ENCODE data around the gene COMMD10.

COMMD10 gene

DNA sequence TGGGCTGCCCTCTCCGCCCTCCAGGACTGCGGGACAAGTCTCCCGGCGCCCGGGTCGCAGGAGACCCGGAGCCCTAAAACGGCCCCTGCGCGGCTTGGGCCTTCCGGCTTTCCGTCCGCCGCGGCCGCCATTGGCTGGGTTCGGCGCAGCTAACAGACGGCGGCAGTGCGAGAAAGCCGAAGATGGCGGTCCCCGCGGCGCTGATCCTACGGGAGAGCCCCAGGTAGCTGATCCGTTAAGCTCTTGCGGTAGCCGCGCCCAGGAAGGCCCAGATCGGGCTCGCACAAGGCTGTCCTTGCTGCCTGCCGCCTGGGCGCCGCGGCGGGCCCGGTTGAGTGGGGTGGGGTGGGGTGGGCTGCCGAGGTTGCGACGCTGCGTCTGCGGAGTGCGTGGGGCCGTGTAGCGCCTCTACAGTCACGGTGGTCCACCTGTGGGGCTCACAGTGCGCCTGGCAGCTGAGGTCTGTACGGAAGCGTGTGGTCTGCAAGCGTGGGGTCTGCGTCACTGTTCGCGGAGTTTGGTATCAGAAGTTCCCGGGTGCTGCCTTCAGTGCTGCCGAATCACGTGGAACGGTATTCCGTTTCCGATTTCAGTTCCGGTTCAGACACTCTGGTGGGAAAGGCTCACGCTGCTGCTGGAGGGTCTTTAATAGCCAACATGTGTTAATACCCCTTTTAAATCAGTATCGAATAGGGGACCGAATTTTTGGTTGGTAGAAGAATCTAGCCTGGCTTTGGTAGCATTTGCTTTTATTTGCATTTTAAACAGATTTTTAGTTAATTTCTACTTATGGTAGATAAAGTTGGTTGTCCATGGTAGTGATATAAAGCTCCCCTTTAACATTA is at the start of gene COMMD10:
Gene COMMD10, plus strand, starts transcription at position 155 of the 845 bp plus-strand sequence.
- peak within 1 kb of the TSS; percentile 96 for H3K4me3 ChIP-seq (ENCODE audit: low read depth, low read length)
- peak; percentile 89 for DNase-seq (ENCODE audit: low read depth)
- TF ChIP-seq POLR2A (IDR thresholded peaks at IDR 0.05; ENCODE audit: extremely low read depth, insufficient read length) = peak; percentile 72
- TF ChIP-seq, protein P1, sequence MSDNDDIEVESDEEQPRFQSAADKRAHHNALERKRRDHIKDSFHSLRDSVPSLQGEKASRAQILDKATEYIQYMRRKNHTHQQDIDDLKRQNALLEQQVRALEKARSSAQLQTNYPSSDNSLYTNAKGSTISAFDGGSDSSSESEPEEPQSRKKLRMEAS (IDR thresholded peaks at IDR 0.05; ENCODE audit: low read depth, low read length) = peak; percentile 97
- peak; percentile 96 for TF ChIP-seq MYC (IDR thresholded peaks at IDR 0.05; ENCODE audit: low read depth, low read length)
- TF ChIP-seq, protein P2, sequence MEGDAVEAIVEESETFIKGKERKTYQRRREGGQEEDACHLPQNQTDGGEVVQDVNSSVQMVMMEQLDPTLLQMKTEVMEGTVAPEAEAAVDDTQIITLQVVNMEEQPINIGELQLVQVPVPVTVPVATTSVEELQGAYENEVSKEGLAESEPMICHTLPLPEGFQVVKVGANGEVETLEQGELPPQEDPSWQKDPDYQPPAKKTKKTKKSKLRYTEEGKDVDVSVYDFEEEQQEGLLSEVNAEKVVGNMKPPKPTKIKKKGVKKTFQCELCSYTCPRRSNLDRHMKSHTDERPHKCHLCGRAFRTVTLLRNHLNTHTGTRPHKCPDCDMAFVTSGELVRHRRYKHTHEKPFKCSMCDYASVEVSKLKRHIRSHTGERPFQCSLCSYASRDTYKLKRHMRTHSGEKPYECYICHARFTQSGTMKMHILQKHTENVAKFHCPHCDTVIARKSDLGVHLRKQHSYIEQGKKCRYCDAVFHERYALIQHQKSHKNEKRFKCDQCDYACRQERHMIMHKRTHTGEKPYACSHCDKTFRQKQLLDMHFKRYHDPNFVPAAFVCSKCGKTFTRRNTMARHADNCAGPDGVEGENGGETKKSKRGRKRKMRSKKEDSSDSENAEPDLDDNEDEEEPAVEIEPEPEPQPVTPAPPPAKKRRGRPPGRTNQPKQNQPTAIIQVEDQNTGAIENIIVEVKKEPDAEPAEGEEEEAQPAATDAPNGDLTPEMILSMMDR (IDR thresholded peaks at IDR 0.05; ENCODE audit: low read depth, low read length) = no peak

DNA sequence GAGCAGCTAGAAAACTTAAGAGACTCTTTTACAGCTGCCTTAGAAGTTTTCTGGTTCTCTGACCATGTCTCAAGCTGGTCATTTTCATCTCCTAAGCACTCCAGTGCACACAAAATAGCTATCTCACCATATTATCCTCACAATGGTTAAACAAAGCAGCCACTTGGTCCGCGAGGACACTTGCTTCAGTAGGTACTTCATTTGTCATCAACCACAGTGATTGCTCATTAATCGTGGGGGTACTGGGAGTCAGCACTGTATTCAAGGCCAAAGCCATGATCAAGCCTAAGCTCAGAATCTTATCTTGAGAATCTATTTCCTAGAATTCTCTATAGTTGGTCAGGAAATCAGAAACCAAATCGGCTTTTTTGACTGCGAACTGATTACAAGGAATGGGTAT is 49.7 kb upstream of the COMMD10 start:
- peak; percentile 32 for DNase-seq (ENCODE audit: low read depth)
- H3K4me3 ChIP-seq (ENCODE audit: low read depth, low read length) = no peak overlapping the region
- no peak for TF ChIP-seq MYC (IDR thresholded peaks at IDR 0.05; ENCODE audit: low read depth, low read length)
- TF ChIP-seq, protein P1 (IDR thresholded peaks at IDR 0.05; ENCODE audit: low read depth, low read length) = no peak
- TF ChIP-seq POLR2A (IDR thresholded peaks at IDR 0.05; ENCODE audit: extremely low read depth, insufficient read length) = no peak
- TF ChIP-seq, protein P2 (IDR thresholded peaks at IDR 0.05; ENCODE audit: low read depth, low read length) = no peak

DNA sequence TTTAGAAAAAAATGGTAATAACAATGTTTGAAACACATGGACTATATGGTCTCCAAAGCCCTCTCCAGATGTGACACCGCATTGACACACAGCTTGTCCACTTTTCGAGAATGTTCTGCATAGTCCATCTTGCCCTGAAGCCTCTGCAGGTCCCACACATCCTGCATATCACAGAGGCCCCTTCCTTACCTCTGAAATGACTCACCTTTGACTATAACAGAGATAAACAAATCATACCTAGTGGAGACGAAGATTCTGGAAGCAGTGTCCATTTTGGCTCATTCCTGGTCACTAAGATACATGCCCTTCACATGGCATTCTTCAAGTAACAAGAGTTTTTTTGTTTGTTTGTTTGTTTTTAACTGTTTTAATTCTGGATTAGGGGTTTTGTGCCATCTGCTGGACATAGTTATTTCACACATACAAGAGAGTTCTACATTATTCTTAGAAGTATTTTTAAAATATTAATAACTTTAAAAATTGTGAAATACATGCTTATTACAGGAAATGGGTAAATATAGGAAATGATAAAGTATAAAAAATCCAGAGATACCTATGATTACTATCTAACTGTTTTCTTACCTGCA is 47.5 kb upstream of the COMMD10 start:
- no peak overlapping the region for H3K4me3 ChIP-seq (ENCODE audit: low read depth, low read length)
- TF ChIP-seq POLR2A (IDR thresholded peaks at IDR 0.05; ENCODE audit: extremely low read depth, insufficient read length) = no peak
- TF ChIP-seq, protein P2 (IDR thresholded peaks at IDR 0.05; ENCODE audit: low read depth, low read length) = peak; percentile 2
- TF ChIP-seq, protein P1 (IDR thresholded peaks at IDR 0.05; ENCODE audit: low read depth, low read length) = no peak
- DNase-seq (ENCODE audit: low read depth) = no peak

DNA sequence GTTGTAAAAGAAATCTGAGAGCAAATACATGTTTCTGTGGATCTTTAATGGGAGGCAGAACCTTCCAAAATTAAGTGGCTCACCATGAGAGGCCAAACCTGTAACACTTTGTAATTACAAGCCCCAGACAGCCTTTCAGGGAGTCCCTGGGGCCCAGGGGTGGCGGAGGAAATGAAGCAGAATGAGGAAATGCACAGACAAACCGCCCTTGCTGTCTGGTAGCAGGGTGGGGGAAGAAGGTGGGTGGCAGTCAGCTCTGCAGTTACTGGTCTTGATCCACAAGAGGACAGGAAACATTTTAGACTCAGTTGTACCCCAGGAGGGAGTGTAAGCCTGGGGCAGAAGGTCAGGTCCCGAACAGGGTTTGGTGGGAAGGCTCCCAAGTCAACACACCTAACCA is 46.0 kb upstream of the COMMD10 start:
- no peak overlapping the region for H3K4me3 ChIP-seq (ENCODE audit: low read depth, low read length)
- peak; percentile 90 for DNase-seq (ENCODE audit: low read depth)
- TF ChIP-seq, protein P2 (IDR thresholded peaks at IDR 0.05; ENCODE audit: low read depth, low read length) = no peak
- no peak for TF ChIP-seq MYC (IDR thresholded peaks at IDR 0.05; ENCODE audit: low read depth, low read length)
- peak; percentile 23 for TF ChIP-seq POLR2A (IDR thresholded peaks at IDR 0.05; ENCODE audit: extremely low read depth, insufficient read length)

DNA sequence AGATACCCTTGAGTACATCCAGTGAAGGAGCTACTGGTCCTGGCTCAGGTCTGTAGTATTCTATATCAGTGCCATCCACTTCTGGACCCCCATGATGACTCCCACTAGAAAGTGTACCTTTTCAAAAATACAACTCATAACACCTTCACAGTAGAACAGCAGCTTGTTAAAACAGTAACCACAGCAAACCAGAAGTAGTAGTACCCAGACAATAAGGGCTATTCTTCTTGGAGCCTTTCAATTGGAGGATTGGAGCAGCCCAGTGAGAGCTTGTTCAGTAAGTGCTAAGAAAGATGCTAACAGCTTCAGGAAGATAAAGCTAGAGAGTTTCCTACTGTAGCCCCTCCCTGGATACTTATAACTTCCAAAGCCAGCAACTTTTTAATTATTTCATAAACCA is 42.5 kb upstream of the COMMD10 start:
- TF ChIP-seq MYC (IDR thresholded peaks at IDR 0.05; ENCODE audit: low read depth, low read length) = no peak
- TF ChIP-seq, protein P2 (IDR thresholded peaks at IDR 0.05; ENCODE audit: low read depth, low read length) = no peak
- TF ChIP-seq, protein P1 (IDR thresholded peaks at IDR 0.05; ENCODE audit: low read depth, low read length) = no peak
- no peak for TF ChIP-seq POLR2A (IDR thresholded peaks at IDR 0.05; ENCODE audit: extremely low read depth, insufficient read length)
- no peak for DNase-seq (ENCODE audit: low read depth)

More for the DNA sequence above, 42.5 kb upstream of the COMMD10 start:
- H3K4me3 ChIP-seq (ENCODE audit: low read depth, low read length) = no peak overlapping the region
